Measurements from ENCODE around the gene SIGLEC5. TPM values are rescaled to one million over a fixed set of nuclear protein-coding genes. Genes with fewer than 3 reads are reported as not detected.

Gene SIGLEC5
- total and polyA plus RNA-seq, 2 of the 8 experiments (the other 6 are each of a cell fraction or from before 2014, with no cell fraction given): not detected

DNA sequence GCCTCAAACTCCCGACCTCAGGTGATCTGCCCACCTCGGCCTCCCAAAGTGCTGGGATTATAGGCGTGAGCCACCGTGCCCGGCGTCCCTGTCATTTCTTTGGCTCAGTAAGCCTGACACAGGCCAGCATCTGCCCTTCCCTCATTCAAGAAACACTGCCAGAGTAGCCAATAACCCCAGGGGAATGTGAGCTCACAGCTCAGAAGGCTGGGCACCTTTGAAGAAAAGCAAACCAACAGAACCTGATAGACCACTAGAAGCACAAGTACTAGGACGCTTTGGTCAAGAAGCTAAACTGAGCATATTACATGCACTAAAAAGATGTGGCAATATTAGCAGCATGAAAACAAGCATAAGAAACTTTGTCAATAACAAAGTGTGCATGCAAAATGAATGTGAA lies 14.2 kb downstream of the SIGLEC5 start:
- Histone ChIP-seq H2BK15ac (ENCODE audit: low read length) (no peak overlapping the region), H2BK12ac (ENCODE audit: low read depth, low read length) (no peak overlapping the region), H2BK20ac (ENCODE audit: low read length) (no peak overlapping the region), H3K9me3 (ENCODE audit: insufficient read depth in 2 of 2, low read depth in 1 of 2, low read length in 1 of 2) (peaks cover 63 to 70% of the 10 kb centered on the region in 2 experiments), H3K4me1 (replicated peaks in 1 of 4; ENCODE audit: control insufficient read depth in 3 of 4, insufficient read depth in 4 of 4, low read length in 3 of 4) (no peaks in the 10 kb centered on the region), H2BK5ac (ENCODE audit: low read depth, low read length) (no peak overlapping the region), H2BK120ac (replicated peaks; ENCODE audit: low read depth, low read length) (no peak overlapping the region), H3K23ac (ENCODE audit: insufficient read length) (no peak overlapping the region), H3K18ac (ENCODE audit: extremely low read depth, low read length) (no peak overlapping the region), H3K56ac (replicated peaks; ENCODE audit: insufficient read length, low read depth, low read length) (no peak overlapping the region), H3K23me2 (ENCODE audit: low read depth, low read length) (no peaks in the 10 kb centered on the region), H3K4me3 (ENCODE audit: extremely low read depth in 1 of 4, insufficient read depth in 2 of 4, low read depth in 3 of 4, low read length in 4 of 4) (no peak overlapping the region), H4K20me1 (replicated peaks in 1 of 2; ENCODE audit: control insufficient read depth in 1 of 2, insufficient read depth in 2 of 2, low read length in 2 of 2) (no peaks in the 10 kb centered on the region), H3K14ac (ENCODE audit: insufficient read length) (no peak overlapping the region), H4K91ac (replicated peaks; ENCODE audit: insufficient read length, low read length) (no peak overlapping the region), H3K27me3 (replicated peaks in 1 of 4; ENCODE audit: control insufficient read depth in 3 of 4, extremely low read depth in 1 of 4, insufficient read depth in 3 of 4, low read length in 3 of 4) (no peaks in the 10 kb centered on the region), H3K36me3 (ENCODE audit: control insufficient read depth in 2 of 4, insufficient read depth in 4 of 4, low read length in 3 of 4) (no peaks in the 10 kb centered on the region), H3K27ac (ENCODE audit: low read depth, low read length) (no peak overlapping the region), H2AFZ (ENCODE audit: low read length) (no peak overlapping the region), H3K79me2 (ENCODE audit: control insufficient read depth in 1 of 2, insufficient read depth in 2 of 2, low read length in 2 of 2) (no peaks in the 10 kb centered on the region), H2AK5ac (ENCODE audit: low read depth, low read length) (no peak overlapping the region), H3K79me1 (ENCODE audit: low read depth, low read length) (no peaks in the 10 kb centered on the region), H3K9ac (replicated peaks in 1 of 4; ENCODE audit: extremely low read depth in 1 of 4, low read depth in 3 of 4, low read length in 3 of 4) (no peak overlapping the region), H3K4me2 (ENCODE audit: insufficient read depth in 1 of 2, low read depth in 2 of 2, low read length in 2 of 2) (no peak overlapping the region), H4K5ac (ENCODE audit: insufficient read length, low read depth, low read length) (no peak overlapping the region), H4K8ac (ENCODE audit: extremely low read depth, insufficient read depth, low read length) (no peak overlapping the region), H3K4ac (replicated peaks; ENCODE audit: insufficient read length, low read depth, low read length) (no peak overlapping the region)
- TF ChIP-seq YY1 (IDR thresholded peaks at IDR 0.05; ENCODE audit: low read depth, low read length) (no peak), SIX5 (IDR thresholded peaks at IDR 0.05; ENCODE audit: low read depth, low read length) (no peak), JUN (IDR thresholded peaks at IDR 0.05; ENCODE audit: low read depth, low read length) (no peak)
- no peak for DNase-seq (ENCODE audit: low read depth in 1 of 2, low spot score in 2 of 2)
- CTCF ChIA-PET (ENCODE audit: partially characterized antibody): interaction anchor here (0.9 kb wide), 1 partner anchor 13 kb away, joined by 3 read pairs; no protein-coding TSS in a partner anchor
- POLR2A ChIA-PET (ENCODE audit: partially characterized antibody): no interaction called here
- 94% methylated on average over 6 of the region's 7 CpGs; no CpG with 5 or more reads in 1 of the 2 experiments for WGBS, 2 experiments (ENCODE audit: extremely low coverage in 1 of 2, insufficient coverage in 1 of 2, insufficient read length in 1 of 2, insufficient replicate concordance in 2 of 2, low coverage in 1 of 2, low lambda C conversion rate in 2 of 2, missing lambda C conversion rate in 1 of 2)
- FAIRE-seq: no peak
